ENCODE data around the gene SPATA13. TPM values are rescaled to one million over a fixed set of nuclear protein-coding genes. Genes with fewer than 3 reads are reported as not detected.

The SPATA13 gene
- total and polyA plus RNA-seq, 2 donors (not counting 1 experiment from before 2014, with no cell fraction given), result 5.7 to 8.3 TPM

GRCh38 chr13:24151864-24152263, 8.7 kb upstream of the SPATA13 start:
- no peak for DNase-seq
- Mint-ChIP-seq H3K27ac (no peak overlapping the region), H3K9me3 (ENCODE audit: insufficient read depth) (no peaks in the 10 kb centered on the region), H3K4me3 (no peak overlapping the region), H3K4me1 (no peaks in the 10 kb centered on the region), H3K27me3 (peaks cover 15% of the 10 kb centered on the region)
- no peak overlapping the region for H2AFZ ChIP-seq (ENCODE audit: insufficient read depth, low read depth, low read length, poor library complexity, severe bottlenecking)
- no peak overlapping the region for H3K9ac ChIP-seq (ENCODE audit: low read length)
- H4K20me1 ChIP-seq (ENCODE audit: control insufficient read depth, insufficient read depth, low read length, poor library complexity, severe bottlenecking), result no peaks in the 10 kb centered on the region
- H3K27me3 ChIP-seq (replicated peaks in 1 of 4; ENCODE audit: control extremely low read depth in 1 of 4, control insufficient read depth in 3 of 4, insufficient read depth in 4 of 4, low read length in 3 of 4), result no peaks in the 10 kb centered on the region
- intact Hi-C loops (cut with micrococcal nuclease), result no loop called here
- H3K79me2 ChIP-seq (ENCODE audit: control insufficient read depth, insufficient read depth, low read length), result no peaks in the 10 kb centered on the region
- no peak for TF ChIP-seq CTCF (IDR thresholded peaks at IDR 0.05)
- no peak for TF ChIP-seq EZH2 (IDR thresholded peaks at IDR 0.05; ENCODE audit: borderline replicate concordance, insufficient read depth, low read depth, low read length, poor library complexity, severe bottlenecking)
- H3K27ac ChIP-seq (ENCODE audit: low read length in 2 of 2), result no peak overlapping the region
- POLR2A ChIA-PET, result no interaction called here
- no peaks in the 10 kb centered on the region for H3K4me1 ChIP-seq (ENCODE audit: control insufficient read depth in 2 of 2, insufficient read depth in 2 of 2, low read length in 2 of 2)
- H3K36me3 ChIP-seq (replicated peaks in 1 of 2; ENCODE audit: control extremely low read depth in 1 of 2, control insufficient read depth in 1 of 2, extremely low read depth in 1 of 2, insufficient read depth in 2 of 2, low read length in 1 of 2), result no peaks in the 10 kb centered on the region
- no peaks in the 10 kb centered on the region for H3K9me3 ChIP-seq (ENCODE audit: control extremely low read depth in 1 of 3, control insufficient read depth in 2 of 3, insufficient read depth in 1 of 3, low read length in 2 of 3)
- no peak for ATAC-seq (ENCODE audit: low read depth)
- no peak overlapping the region for H3K4me2 ChIP-seq (replicated peaks; ENCODE audit: low read depth, low read length, poor library complexity, severe bottlenecking)
- 100% methylated on average over 2 of the region's 2 CpGs for WGBS (ENCODE audit: insufficient coverage)
- H3K4me3 ChIP-seq (ENCODE audit: control extremely low read depth in 1 of 5, extremely low read depth in 1 of 5, insufficient read depth in 1 of 5, low read depth in 2 of 5, low read length in 4 of 5), result no peak overlapping the region
- CTCF ChIA-PET, result interaction anchor here (0.9 kb wide), 1 partner anchor 13 kb away, joined by 3 read pairs; no protein-coding TSS in a partner anchor

- Mint-ChIP-seq H3K4me3 (no peak overlapping the region), H3K27ac (no peak overlapping the region), H3K9me3 (ENCODE audit: insufficient read depth) (no peaks in the 10 kb centered on the region), H3K4me1 (no peaks in the 10 kb centered on the region), H3K27me3 (peaks cover 15% of the 10 kb centered on the region)
- DNase-seq (no peak), ATAC-seq (ENCODE audit: low read depth) (no peak)
- Histone ChIP-seq H3K79me2 (ENCODE audit: control insufficient read depth, insufficient read depth, low read length) (no peaks in the 10 kb centered on the region), H3K36me3 (replicated peaks in 1 of 2; ENCODE audit: control extremely low read depth in 1 of 2, control insufficient read depth in 1 of 2, extremely low read depth in 1 of 2, insufficient read depth in 2 of 2, low read length in 1 of 2) (no peaks in the 10 kb centered on the region), H3K27me3 (replicated peaks in 1 of 4; ENCODE audit: control extremely low read depth in 1 of 4, control insufficient read depth in 3 of 4, insufficient read depth in 4 of 4, low read length in 3 of 4) (no peaks in the 10 kb centered on the region), H3K4me3 (ENCODE audit: control extremely low read depth in 1 of 5, extremely low read depth in 1 of 5, insufficient read depth in 1 of 5, low read depth in 2 of 5, low read length in 4 of 5) (no peak overlapping the region), H3K27ac (ENCODE audit: low read length in 2 of 2) (no peak overlapping the region), H3K9me3 (ENCODE audit: control extremely low read depth in 1 of 3, control insufficient read depth in 2 of 3, insufficient read depth in 1 of 3, low read length in 2 of 3) (no peaks in the 10 kb centered on the region), H3K4me1 (ENCODE audit: control insufficient read depth in 2 of 2, insufficient read depth in 2 of 2, low read length in 2 of 2) (no peaks in the 10 kb centered on the region), H3K4me2 (replicated peaks; ENCODE audit: low read depth, low read length, poor library complexity, severe bottlenecking) (no peak overlapping the region), H4K20me1 (ENCODE audit: control insufficient read depth, insufficient read depth, low read length, poor library complexity, severe bottlenecking) (no peaks in the 10 kb centered on the region), H3K9ac (ENCODE audit: low read length) (no peak overlapping the region), H2AFZ (ENCODE audit: insufficient read depth, low read depth, low read length, poor library complexity, severe bottlenecking) (no peak overlapping the region)
- no peak for TF ChIP-seq EZH2 (IDR thresholded peaks at IDR 0.05; ENCODE audit: borderline replicate concordance, insufficient read depth, low read depth, low read length, poor library complexity, severe bottlenecking)
- no peak for TF ChIP-seq CTCF (IDR thresholded peaks at IDR 0.05)
- WGBS (ENCODE audit: insufficient coverage), result 100% methylated on average over 3 of the region's 11 CpGs
- intact Hi-C loops (cut with micrococcal nuclease), result no loop called here
- POLR2A ChIA-PET, result no interaction called here
- CTCF ChIA-PET, result interaction anchor here (0.9 kb wide), 1 partner anchor 12 kb away, joined by 3 read pairs; no protein-coding TSS in a partner anchor
These were observed 8.0 kb upstream of the SPATA13 start for GRCh38 chr13:24152292-24153214.

Measured in B cell (primary cell).